HS-5 (cell line): ENCODE measurements around the gene ZCWPW2.

Experiments
- DNase-seq: peaks from one replicate; pipeline ENCODE4 v3.0.0-alpha.2; 2012; ENCODE audit warnings: low read depth

The ZCWPW2 gene, protein sequence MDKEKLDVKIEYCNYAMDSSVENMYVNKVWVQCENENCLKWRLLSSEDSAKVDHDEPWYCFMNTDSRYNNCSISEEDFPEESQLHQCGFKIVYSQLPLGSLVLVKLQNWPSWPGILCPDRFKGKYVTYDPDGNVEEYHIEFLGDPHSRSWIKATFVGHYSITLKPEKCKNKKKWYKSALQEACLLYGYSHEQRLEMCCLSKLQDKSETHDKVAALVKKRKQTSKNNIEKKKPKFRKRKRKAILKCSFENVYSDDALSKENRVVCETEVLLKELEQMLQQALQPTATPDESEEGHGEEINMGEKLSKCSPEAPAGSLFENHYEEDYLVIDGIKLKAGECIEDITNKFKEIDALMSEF

DNA sequence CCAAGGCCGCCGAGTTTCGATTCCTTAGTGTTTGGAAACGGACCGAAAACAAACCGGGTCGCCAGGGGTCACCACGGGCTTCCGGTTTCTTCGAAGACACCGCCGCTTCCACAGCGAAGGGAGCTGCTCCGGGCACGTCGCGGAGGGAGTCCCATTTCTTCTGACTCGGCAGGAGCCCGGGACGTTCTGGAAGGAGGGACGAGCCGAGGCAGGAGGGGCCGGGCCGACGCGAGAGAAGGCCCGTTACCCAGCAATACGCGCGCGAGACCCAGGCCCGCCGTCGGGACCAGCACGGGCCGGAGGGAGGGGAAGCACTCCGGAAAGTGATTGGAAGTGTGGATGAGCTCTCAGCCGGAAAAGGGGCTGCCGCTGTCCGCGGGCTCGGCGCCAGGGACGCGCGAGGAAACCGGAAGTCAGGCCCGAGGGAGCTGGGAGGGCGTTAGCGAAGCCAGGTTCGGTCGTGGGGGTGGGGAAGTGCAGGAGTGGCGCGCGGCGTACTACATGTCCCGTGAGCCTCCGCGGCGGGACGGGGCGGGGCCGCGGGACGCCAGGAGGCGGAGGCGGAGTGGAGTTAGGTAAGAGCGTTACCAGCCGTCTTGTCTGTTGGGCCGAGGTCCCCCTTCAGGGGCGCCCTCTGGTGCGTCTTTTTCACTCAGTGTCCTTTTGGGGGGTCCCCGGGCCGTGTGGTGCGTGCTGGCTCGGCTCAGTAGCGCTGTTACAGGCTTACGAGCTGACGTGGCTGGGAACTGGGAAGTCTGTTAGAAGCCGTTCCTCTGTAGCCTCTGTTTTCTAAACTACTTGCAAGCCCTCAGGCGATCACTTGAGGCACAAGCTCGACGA lies at the start of gene ZCWPW2, which contains the start of gene AZI2:
Gene ZCWPW2 (plus strand): TSS at position 93 of the 840 bp plus-strand sequence. CDS start 64,348 bp downstream, outside the sequence.
Gene AZI2 (minus strand): TSS at position 196 of the 840 bp plus-strand sequence. CDS start 8,207 bp downstream, outside the sequence.
- peak; percentile 82 for DNase-seq

DNA sequence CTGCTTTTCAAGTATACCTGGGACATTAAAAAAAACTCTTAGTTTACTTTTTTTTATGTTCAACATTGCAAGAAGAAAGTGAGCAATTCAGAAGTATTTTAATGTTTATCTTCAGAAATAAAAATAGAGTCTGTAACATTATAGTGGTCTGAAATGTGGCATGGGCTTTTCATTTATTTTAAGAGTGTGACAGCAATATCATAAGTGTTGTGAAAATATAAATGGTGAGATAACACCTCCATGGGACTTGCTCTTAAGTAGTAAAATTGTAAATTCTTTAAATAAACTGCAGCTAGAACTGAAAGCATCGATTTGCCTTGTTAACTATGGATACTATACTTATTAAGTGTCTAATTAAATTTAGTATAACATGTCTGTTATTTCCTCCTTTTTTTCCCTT lies 48.8 kb upstream of the ZCWPW2 start:
- DNase-seq, result no peak

DNA sequence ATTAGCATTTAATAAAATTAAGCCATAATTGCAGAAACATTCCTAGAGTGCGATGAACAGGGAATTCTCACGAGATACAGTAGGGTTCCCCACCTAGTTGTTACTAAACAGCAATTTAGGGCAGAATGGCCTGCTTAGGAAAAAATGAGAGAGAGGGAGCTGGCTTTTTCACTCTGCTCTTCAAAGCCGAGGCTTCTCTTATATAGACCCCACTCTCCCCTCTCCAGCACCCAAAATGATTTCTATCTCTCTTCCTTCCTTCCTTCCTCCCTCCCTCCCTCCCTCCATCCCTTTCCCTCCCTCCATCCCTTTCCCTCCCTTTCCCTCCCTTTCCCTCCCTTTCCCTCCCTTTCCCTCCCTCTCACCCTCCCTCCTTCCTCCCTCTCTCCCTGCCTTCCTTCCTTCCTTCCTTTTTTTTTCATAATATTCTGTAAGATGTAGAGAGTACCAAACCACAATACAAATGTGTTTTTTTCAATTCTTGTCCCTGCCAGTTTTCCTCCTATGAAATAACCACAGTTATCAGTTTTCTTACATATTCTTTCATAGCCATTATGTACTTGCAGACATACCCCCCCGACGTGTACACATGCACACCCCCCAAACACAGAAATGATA lies 48.1 kb upstream of the ZCWPW2 start:
- no peak for DNase-seq

DNA sequence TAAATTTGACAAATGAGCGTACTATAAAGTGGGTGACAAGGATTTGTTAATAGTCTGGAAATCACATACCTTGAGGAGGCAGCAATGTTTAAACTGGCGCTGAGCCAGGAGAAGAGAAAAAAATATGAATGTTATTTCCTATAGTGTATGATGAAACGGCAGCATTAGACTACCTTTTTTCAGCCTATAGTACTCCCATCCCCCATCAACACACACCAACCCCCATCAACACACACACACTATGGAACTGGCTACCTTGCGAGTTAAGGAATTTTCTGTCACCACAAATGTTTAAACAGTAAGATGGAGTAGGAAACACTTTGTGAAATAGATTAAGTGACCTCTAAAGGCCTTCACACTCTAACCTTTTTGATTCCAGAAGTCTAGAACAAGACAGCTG lies 46.8 kb upstream of the ZCWPW2 start:
- no peak for DNase-seq

- no peak for DNase-seq
These were observed 40.3 kb upstream of the ZCWPW2 start for GRCh38 chr3:28308196-28308595.

- DNase-seq, result no peak
These were observed 32.8 kb upstream of the ZCWPW2 start for GRCh38 chr3:28315711-28316110.

GRCh38 chr3:28316226-28316625 lies 32.3 kb upstream of the ZCWPW2 start:
- DNase-seq, result no peak

DNA sequence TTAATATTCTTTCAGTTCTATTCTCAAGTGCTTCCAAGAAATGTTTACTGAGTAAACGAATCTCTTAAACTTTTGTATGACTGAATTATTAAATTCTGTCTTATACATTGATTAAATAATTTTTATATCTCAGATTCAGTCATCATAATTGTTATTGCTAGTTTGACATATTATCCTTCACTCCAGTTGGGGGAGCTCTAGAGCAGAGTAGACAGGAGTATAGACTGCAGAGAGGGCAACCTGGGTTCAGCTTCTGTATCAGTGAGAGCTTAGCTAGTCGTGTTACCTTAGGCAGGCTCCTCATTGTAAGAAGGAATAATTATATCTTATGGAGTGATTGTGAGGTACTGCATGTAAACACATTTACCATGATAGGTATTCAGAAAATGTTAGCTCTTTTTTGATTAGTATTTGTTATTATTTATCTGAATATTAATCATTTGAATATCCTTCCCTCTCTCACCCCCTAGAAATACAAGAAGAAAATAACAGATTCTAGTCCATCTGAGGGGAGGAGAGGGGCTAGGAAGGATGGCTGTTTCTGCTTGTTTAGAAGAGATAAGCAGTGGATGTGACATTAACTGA lies 31.0 kb upstream of the ZCWPW2 start:
- no peak for DNase-seq

DNA sequence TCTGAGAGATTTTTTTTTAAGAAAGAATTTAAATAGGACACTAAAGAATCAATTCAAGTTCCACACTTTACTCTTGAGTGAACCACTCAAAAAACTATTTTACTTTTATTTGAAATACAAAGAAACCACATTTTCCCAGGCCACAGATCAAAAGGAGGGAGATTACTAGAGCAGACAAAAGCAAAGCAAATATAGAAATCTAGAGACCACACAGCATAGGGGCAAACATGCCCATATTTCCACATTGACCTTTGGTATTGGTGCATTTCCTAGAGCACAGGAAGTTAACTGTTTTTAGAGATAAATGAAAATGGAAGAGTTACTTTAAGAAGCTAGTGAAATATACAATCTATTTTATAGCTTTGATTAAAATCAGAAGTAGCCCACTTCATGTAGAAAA lies 27.5 kb upstream of the ZCWPW2 start:
- DNase-seq, result no peak

DNA sequence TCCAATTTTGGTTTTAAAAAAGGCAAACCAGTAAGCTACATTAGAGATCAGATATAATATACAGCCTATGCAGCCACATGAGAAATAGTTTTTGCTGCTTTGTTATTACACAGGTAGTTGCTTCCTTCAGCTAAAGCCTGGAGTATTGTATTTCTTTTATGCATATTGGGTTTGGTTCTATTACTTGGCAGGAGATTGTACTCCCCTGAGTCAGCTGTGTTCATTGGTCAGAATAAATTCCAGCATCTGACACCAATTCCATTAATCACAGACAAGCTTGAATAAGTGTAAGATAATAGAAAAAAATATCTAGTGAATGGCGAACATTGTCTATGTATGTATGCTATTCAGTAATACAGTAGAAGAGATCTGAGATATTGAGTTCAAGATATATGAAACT lies 26.1 kb upstream of the ZCWPW2 start:
- DNase-seq, result peak; percentile 35

DNA sequence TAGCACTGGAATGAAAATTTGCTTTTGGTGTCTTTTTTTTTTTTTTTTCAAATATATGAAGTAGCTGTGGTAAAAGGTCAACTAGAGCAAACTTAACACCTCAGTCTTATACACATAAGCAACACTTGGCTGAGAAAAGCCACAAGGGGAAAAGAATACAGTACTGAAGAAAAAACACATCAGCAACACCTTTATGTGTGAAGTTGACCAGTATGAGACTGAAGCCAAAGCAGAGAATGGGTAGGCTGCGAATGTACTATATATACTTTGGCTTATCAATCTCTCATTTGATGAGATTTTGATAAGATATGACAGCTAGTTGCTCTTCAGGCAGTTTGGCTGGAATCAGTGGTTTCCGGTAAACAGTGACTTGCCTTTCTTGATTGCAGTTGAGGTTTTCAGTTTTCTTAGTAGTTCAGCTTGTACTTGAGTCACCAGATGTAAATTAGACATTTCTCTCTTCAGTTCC lies 22.0 kb upstream of the ZCWPW2 start:
- no peak for DNase-seq

GRCh38 chr3:28328188-28329151 lies 20.1 kb upstream of the ZCWPW2 start:
- no peak for DNase-seq

- no peak for DNase-seq
These were observed 14.0 kb upstream of the ZCWPW2 start for GRCh38 chr3:28334552-28334951.

GRCh38 chr3:28335246-28335645 lies 13.3 kb upstream of the ZCWPW2 start:
- DNase-seq, result no peak

- no peak for DNase-seq
These were observed 11.3 kb upstream of the ZCWPW2 start for GRCh38 chr3:28337230-28337629.

- no peak for DNase-seq
These were observed 5.4 kb upstream of the ZCWPW2 start for GRCh38 chr3:28343144-28343543.

DNA sequence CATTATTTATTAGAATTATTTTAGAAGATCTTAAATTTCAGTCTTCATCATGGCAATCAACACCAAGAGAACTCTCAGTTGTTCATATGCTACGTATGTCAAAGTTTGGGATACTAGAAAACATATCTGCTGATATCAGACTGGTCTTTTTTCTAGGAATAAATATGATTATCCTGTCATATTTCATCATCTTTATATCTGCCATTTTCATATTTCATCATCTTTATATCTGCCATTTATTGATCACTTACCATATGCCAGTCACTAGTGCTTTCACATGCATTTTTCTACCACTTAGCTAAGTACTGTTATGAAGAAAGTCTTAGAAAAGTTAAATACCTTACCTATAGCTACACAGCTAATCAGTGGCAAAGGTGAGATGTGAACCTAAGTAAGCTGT lies 2.8 kb upstream of the ZCWPW2 start:
- no peak for DNase-seq

DNA sequence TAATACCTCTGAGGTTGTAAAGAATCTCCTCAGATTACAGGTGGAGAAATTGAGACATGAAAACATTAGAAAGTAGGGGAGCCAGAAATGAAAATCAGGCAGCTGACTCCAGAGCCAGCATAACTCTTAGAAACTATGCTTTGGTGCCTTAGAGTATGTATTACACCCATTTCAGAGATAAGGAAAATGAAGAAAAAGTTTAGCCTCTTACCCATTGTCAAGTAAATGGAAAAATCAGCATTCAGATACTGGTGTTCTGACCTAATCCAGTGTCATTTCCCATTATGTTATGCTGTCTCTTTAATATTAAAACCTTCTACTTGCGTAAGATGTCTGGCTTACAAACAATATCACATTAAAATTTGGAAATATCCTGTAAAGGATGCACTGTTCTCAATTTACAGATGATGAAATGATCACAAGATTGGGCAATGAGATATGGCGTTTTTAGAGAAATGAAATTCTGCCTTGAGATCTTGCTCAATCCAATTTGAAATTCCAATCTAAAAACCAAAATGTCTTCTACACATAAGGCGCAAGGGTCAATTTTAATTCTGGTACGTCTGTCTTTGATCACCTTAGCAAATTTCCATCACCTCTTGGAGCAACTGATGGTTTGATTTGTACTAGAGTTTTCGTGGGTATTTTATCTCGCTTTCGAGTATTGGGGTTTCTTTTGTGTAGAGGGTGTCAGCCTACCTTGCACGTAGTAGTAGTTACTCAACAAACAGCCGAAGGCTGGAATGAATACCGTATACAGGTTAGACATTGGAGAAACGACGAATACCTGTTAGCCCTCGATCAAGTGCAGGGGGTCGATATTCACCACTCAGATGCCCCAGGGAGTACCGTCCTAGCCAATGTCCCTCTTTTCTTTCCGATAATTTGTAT lies 902 bp upstream of the ZCWPW2 start:
- peak; percentile 49 for DNase-seq

DNA sequence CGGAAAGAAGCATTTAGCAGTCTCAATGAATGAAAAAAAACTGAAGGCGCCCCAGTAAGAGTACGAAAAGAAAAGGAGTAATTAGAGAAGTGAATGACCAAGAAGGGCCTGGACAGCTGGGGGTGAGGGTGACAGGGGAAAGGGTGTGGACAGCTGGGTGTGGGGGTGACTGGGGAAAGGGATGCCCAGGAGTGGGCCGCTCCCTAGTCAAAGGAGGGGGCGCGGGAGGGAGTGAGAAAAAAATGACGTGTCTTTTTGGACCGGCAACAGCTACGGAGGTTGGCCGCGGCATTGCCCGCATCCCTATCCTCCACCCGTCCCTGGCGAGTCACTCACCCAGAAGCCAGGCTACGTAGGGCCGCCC lies 274 bp upstream of the ZCWPW2 start:
- DNase-seq, result no peak

DNA sequence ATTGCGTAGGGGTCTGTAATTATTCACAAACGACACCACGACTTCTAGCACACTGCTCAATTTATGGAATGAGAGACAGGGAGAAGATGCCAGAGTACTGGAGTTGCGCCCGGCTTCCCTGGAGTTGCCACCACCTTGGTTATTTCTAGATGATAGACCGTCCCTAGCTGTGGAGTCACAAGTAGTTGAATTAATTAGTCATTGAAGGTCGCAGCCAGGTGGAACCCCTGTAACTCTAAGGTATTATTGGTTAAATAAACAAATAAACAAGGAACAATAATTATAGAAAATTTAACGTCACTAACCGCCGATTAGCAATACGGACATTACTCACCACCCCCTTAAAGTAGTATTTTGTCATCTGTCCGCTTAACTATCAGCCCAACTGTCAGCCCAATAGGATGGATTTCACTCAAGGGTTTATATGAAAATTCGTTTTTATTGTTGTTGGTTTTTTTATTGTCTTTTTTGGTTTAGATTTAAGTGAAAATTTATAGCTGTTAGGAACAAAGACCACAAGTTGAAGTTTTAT lies 1.0 kb downstream of the ZCWPW2 start:
- no peak for DNase-seq
